ENCODE results near the gene OR5V1.
A peak's percentile ranks its signal among the peaks of the same experiment; 100 is the strongest.

Gene OR5V1

GRCh38 chr6:29368765-29369164 is at the start of gene OR5V1:
Gene OR5V1 (minus strand): TSS chr6:29368865. CDS start chr6:29356195, 12,670 bp downstream.
- Histone ChIP-seq H3K27me3 (replicated peaks) (no peaks in the 10 kb centered on the region), H3K27ac (no peak within 1 kb of the TSS), H3K4me3 (ENCODE audit: low read depth, low read length) (no peak within 1 kb of the TSS), H3K36me3 (replicated peaks) (no peaks in the 10 kb centered on the region)
- in situ Hi-C loops (cut with HindIII; ENCODE audit: low pct_ligation_motif_present, low sequenced_read_pairs): no loop called here
- no peak for DNase-seq
- TF ChIP-seq CTCF (IDR thresholded peaks at IDR 0.05; ENCODE audit: low read depth, low read length, missing control alignments): no peak

- peak; percentile 27 for TF ChIP-seq CTCF (IDR thresholded peaks at IDR 0.05; ENCODE audit: low read depth, low read length, missing control alignments)
- H3K36me3 ChIP-seq (replicated peaks): no peaks in the 10 kb centered on the region
- H3K27ac ChIP-seq: no peak within 1 kb of the TSS
- no peaks in the 10 kb centered on the region for H3K27me3 ChIP-seq (replicated peaks)
- no peak for DNase-seq
- in situ Hi-C loops (cut with HindIII; ENCODE audit: low pct_ligation_motif_present, low sequenced_read_pairs): no loop called here
- H3K4me3 ChIP-seq (ENCODE audit: low read depth, low read length): no peak within 1 kb of the TSS
Measured at GRCh38 chr6:29414588-29414987, 45.9 kb upstream of the OR5V1 start, which contains the start of gene OR12D1. Gene OR12D1 (plus strand): TSS chr6:29414928.

- Histone ChIP-seq H3K36me3 (replicated peaks) (no peaks in the 10 kb centered on the region), H3K27ac (no peak overlapping the region), H3K4me3 (ENCODE audit: low read depth, low read length) (no peak overlapping the region), H3K27me3 (replicated peaks) (no peaks in the 10 kb centered on the region)
- DNase-seq: no peak
- no peak for TF ChIP-seq CTCF (IDR thresholded peaks at IDR 0.05; ENCODE audit: low read depth, low read length, missing control alignments)
- in situ Hi-C loops (cut with HindIII; ENCODE audit: low pct_ligation_motif_present, low sequenced_read_pairs): no loop called here
Measured at GRCh38 chr6:29403801-29404200, 35.1 kb upstream of the OR5V1 start.

GRCh38 chr6:29399525-29399924 is 30.9 kb upstream of the OR5V1 start:
- in situ Hi-C loops (cut with HindIII; ENCODE audit: low pct_ligation_motif_present, low sequenced_read_pairs): no loop called here
- no peak for DNase-seq
- no peak for TF ChIP-seq CTCF (IDR thresholded peaks at IDR 0.05; ENCODE audit: low read depth, low read length, missing control alignments)
- H3K36me3 ChIP-seq (replicated peaks): no peaks in the 10 kb centered on the region
- H3K4me3 ChIP-seq (ENCODE audit: low read depth, low read length): no peak overlapping the region
- H3K27ac ChIP-seq: no peak overlapping the region
- no peaks in the 10 kb centered on the region for H3K27me3 ChIP-seq (replicated peaks)

GRCh38 chr6:29395331-29395730 is 26.7 kb upstream of the OR5V1 start, which contains the start of gene OR12D2:
Gene OR12D2 (plus strand): TSS chr6:29395631. CDS start chr6:29396700, 1,069 bp downstream.
- H3K36me3 ChIP-seq (replicated peaks): no peaks in the 10 kb centered on the region
- no peak within 1 kb of the TSS for H3K4me3 ChIP-seq (ENCODE audit: low read depth, low read length)
- H3K27ac ChIP-seq: no peak within 1 kb of the TSS
- in situ Hi-C loops (cut with HindIII; ENCODE audit: low pct_ligation_motif_present, low sequenced_read_pairs): no loop called here
- no peaks in the 10 kb centered on the region for H3K27me3 ChIP-seq (replicated peaks)
- no peak for TF ChIP-seq CTCF (IDR thresholded peaks at IDR 0.05; ENCODE audit: low read depth, low read length, missing control alignments)
- no peak for DNase-seq

- in situ Hi-C loops (cut with HindIII; ENCODE audit: low pct_ligation_motif_present, low sequenced_read_pairs): no loop called here
- no peak for DNase-seq
- TF ChIP-seq CTCF (IDR thresholded peaks at IDR 0.05; ENCODE audit: low read depth, low read length, missing control alignments): no peak
Measured at GRCh38 chr6:29388533-29388932, 19.9 kb upstream of the OR5V1 start.

More at GRCh38 chr6:29388533-29388932, 19.9 kb upstream of the OR5V1 start:
- H3K36me3 ChIP-seq (replicated peaks): no peaks in the 10 kb centered on the region
- no peaks in the 10 kb centered on the region for H3K27me3 ChIP-seq (replicated peaks)
- no peak overlapping the region for H3K27ac ChIP-seq
- no peak overlapping the region for H3K4me3 ChIP-seq (ENCODE audit: low read depth, low read length)

Measured in brain microvascular endothelial cell (primary cell).